SK-N-SH (cell line): ENCODE measurements around the gene MAGEA6. TPM values are rescaled to one million over a fixed set of nuclear protein-coding genes. Genes with fewer than 3 reads are reported as not detected.
"Not testable (repeated sequence)": the region's sequence is repeated elsewhere in the genome, so short reads cannot be mapped to it uniquely, and the experiment has no call there.

Source experiments
- CTCF ChIA-PET: fragments of 300-600, 350-600 bp; formaldehyde crosslinking; extraction: SDS; loops from one replicate; lab custom pipeline; 2021; lab: Yijun Ruan, JAX
- POLR2A ChIA-PET: fragments of 350-600 bp; sonication (Branson Sonifier 250); formaldehyde crosslinking; extraction: SDS; loops from one replicate; lab custom pipeline; 2020; ENCODE audit warnings: antibody characterized with exemption, inconsistent platforms; lab: Yijun Ruan, JAX
- DNase-seq: peaks from one replicate; pipeline ENCODE4 v3.0.0; 2012
- H2AFZ ChIP-seq: fragments of 200-600 bp; sonication (generic); 2 replicates; pipeline ENCODE4 v1.8.1; 2016; ENCODE audit warnings: antibody characterized with exemption, mild to moderate bottlenecking, low read depth
- H3F3A ChIP-seq: fragments of 200-600 bp; sonication (generic); replicated peaks from 2 replicates; pipeline ENCODE3; 2016; ENCODE audit warnings: antibody characterized with exemption, mild to moderate bottlenecking; ENCODE audit not compliant: insufficient read depth
- H3K27ac ChIP-seq, 2 experiments: fragments of 200-500 bp in 1 of 2; fragments of 200-600 bp in 1 of 2; sonication (Bioruptor generic) in 1 of 2; sonication (generic), shearing (Covaris generic) in 1 of 2; 2 replicates each; pipeline versions ENCODE4 v1.5.1 to v1.6.1; 2014 to 2016; ENCODE audit warnings: low read depth in 2 of 2, inconsistent platforms in 1 of 2, low read length in 1 of 2, mild to moderate bottlenecking in 1 of 2, mixed read lengths in 1 of 2
- H3K27me3 ChIP-seq: fragments of 200-600 bp; sonication (generic), shearing (Covaris generic); 2 replicates; pipeline ENCODE4 v1.6.1; 2016; ENCODE audit warnings: mixed run types; ENCODE audit not compliant: insufficient read depth
- H3K36me3 ChIP-seq, 2 experiments: fragments of 200-500 bp in 1 of 2; fragments of 200-600 bp in 1 of 2; sonication (Bioruptor generic) in 1 of 2; sonication (generic) in 1 of 2; replicated peaks in 1 of 2; 2 replicates each; pipeline versions ENCODE3 to v1.5.1; 2014 to 2016; ENCODE audit warnings: low read length in 1 of 2, mild to moderate bottlenecking in 1 of 2; ENCODE audit not compliant: insufficient read depth in 2 of 2, control insufficient read depth in 1 of 2
- H3K4me1 ChIP-seq, 2 experiments: fragments of 200-500 bp in 1 of 2; fragments of 200-600 bp in 1 of 2; sonication (Bioruptor generic) in 1 of 2; sonication (generic), shearing (Covaris generic) in 1 of 2; 2 replicates each; pipeline versions ENCODE4 v1.5.1 to v1.6.1; 2014 to 2016; ENCODE audit warnings: low read depth in 1 of 2, low read length in 1 of 2, mixed run types in 1 of 2; ENCODE audit not compliant: insufficient read depth in 2 of 2, control insufficient read depth in 1 of 2
- H3K4me2 ChIP-seq: fragments of 200-600 bp; sonication (generic), shearing (Covaris generic); 2 replicates; pipeline ENCODE4 v1.6.1; 2017; ENCODE audit warnings: mixed run types
- H3K4me3 ChIP-seq, 2 experiments: fragments of 200-500 bp in 1 of 2; fragments of 200-600 bp in 1 of 2; sonication (Bioruptor generic) in 1 of 2; sonication (generic), shearing (Covaris generic) in 1 of 2; 2 replicates each; pipeline versions ENCODE4 v1.5.1 to v1.8.1; 2014 to 2016; ENCODE audit warnings: low read depth in 2 of 2, inconsistent platforms in 1 of 2, low read length in 1 of 2, mild to moderate bottlenecking in 1 of 2, mixed read lengths in 1 of 2, moderate library complexity in 1 of 2
- H3K79me2 ChIP-seq: fragments of 200-600 bp; sonication (generic); 2 replicates; pipeline ENCODE4 v1.8.1; 2017; ENCODE audit warnings: mild to moderate bottlenecking; ENCODE audit not compliant: insufficient read depth
- H3K9ac ChIP-seq: fragments of 200-600 bp; sonication (generic); 2 replicates; pipeline ENCODE4 v1.6.1; 2017; ENCODE audit warnings: mixed run types
- H3K9me2 ChIP-seq: fragments of 200-600 bp; sonication (generic); 2 replicates; pipeline ENCODE4 v1.6.1; 2017; ENCODE audit warnings: mixed run types
- H3K9me3 ChIP-seq: fragments of 200-600 bp; sonication (generic); 2 replicates; pipeline ENCODE4 v1.6.1; 2017; ENCODE audit warnings: mixed run types, mild to moderate bottlenecking, moderate library complexity
- H4K20me1 ChIP-seq: fragments of 200-600 bp; sonication (generic); 2 replicates; pipeline ENCODE4 v1.6.1; 2017; ENCODE audit warnings: mild to moderate bottlenecking, mixed run types; ENCODE audit not compliant: insufficient read depth
- ELF1 ChIP-seq: IDR thresholded peaks from 2 replicates; pipeline ENCODE4 v1.4.0; 2012
- FOXM1 ChIP-seq: IDR thresholded peaks from 2 replicates; pipeline ENCODE4 v1.4.0; 2012; ENCODE audit warnings: low read depth, mild to moderate bottlenecking
- NFIC ChIP-seq: IDR thresholded peaks from 2 replicates; pipeline ENCODE4 v1.4.0; 2012; ENCODE audit warnings: borderline replicate concordance
- RXRA ChIP-seq: IDR thresholded peaks from 2 replicates; pipeline ENCODE4 v1.4.0; 2012; ENCODE audit warnings: low read depth, mild to moderate bottlenecking, borderline replicate concordance
- ZBTB33 ChIP-seq: IDR thresholded peaks from 2 replicates; pipeline ENCODE4 v1.4.0; 2012; ENCODE audit warnings: low read depth, borderline replicate concordance
- WGBS: methylation state at CpG from one replicate; pipeline ENCODE4 v1.1.6; 2017; ENCODE audit warnings: low lambda C conversion rate; 5-methylcytosine and 5-hydroxymethylcytosine counted together
- polyA plus RNA-seq, 3 experiments: library from polyadenylated mRNA; depleted of rRNA; stranded (reverse); fragments of >200 nt; gene quantifications; 2 replicates each; pipeline ENCODE4 v1.2.3, GENCODE V29; 2012
- TF ChIP-seq, protein P1 (sequence below): IDR thresholded peaks from 2 replicates; pipeline ENCODE4 v1.4.0; 2012; ENCODE audit warnings: low read depth

Gene MAGEA6
- polyA plus RNA-seq, 1 of the 3 experiments (the other 2 are of a cell fraction), result 63.1 TPM

GRCh38 chrX:152754871-152755270, 14.6 kb downstream of the MAGEA6 start:
- CTCF ChIA-PET, H3K4me2 ChIP-seq, H4K20me1 ChIP-seq, H3K36me3 ChIP-seq, H3K4me1 ChIP-seq, H3K27me3 ChIP-seq, H2AFZ ChIP-seq, H3K9me3 ChIP-seq, POLR2A ChIA-PET, H3F3A ChIP-seq, H3K27ac ChIP-seq, H3K4me3 ChIP-seq, H3K9ac ChIP-seq, H3K79me2 ChIP-seq, H3K9me2 ChIP-seq, DNase-seq: not testable (repeated sequence)
- WGBS, result no CpG with 5 or more reads among the region's 5 CpGs

- H3K36me3 ChIP-seq, DNase-seq, H3K79me2 ChIP-seq, CTCF ChIA-PET, H4K20me1 ChIP-seq, H3K9ac ChIP-seq, H2AFZ ChIP-seq, H3K9me2 ChIP-seq, H3K27ac ChIP-seq, H3F3A ChIP-seq, H3K4me3 ChIP-seq, H3K4me2 ChIP-seq, POLR2A ChIA-PET, H3K4me1 ChIP-seq, H3K27me3 ChIP-seq, H3K9me3 ChIP-seq: not testable (repeated sequence)
- no CpG with 5 or more reads among the region's 35 CpGs for WGBS
Observed at GRCh38 chrX:152753686-152754650, 15.5 kb downstream of the MAGEA6 start, which contains the start of gene MAGEA2. TSS of gene MAGEA2 (minus strand) at chrX:152753842. CDS start at chrX:152751363, 2,479 bp downstream.

GRCh38 chrX:152738560-152738959, 30.9 kb downstream of the MAGEA6 start:
- no peaks in the 10 kb centered on the region for H3K9me3 ChIP-seq
- H3K27me3 ChIP-seq, result no peaks in the 10 kb centered on the region
- peaks cover 0 to 2% of the 10 kb centered on the region in 2 experiments for H3K36me3 ChIP-seq
- no peak for DNase-seq
- H4K20me1 ChIP-seq, result no peaks in the 10 kb centered on the region
- H3K4me1 ChIP-seq, result peaks cover 0 to 3% of the 10 kb centered on the region in 2 experiments; a peak in 1 of 4 replicates
- ChIA-PET POLR2A (no interaction called here), CTCF (no interaction called here)
- no peak overlapping the region for H2AFZ ChIP-seq
- no peaks in the 10 kb centered on the region for H3K9me2 ChIP-seq
- TF ChIP-seq FOXM1 (no peak), RXRA (no peak), NFIC (no peak), ELF1 (no peak), ZBTB33 (no peak)
- TF ChIP-seq, protein P1, sequence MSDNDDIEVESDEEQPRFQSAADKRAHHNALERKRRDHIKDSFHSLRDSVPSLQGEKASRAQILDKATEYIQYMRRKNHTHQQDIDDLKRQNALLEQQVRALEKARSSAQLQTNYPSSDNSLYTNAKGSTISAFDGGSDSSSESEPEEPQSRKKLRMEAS, result no peak
- H3K4me3 ChIP-seq, result no peak overlapping the region
- H3K79me2 ChIP-seq, result peaks cover 27% of the 10 kb centered on the region
- H3K4me2 ChIP-seq, result no peak overlapping the region
- H3F3A ChIP-seq, result no peaks in the 10 kb centered on the region
- 61% methylated on average over 5 of the region's 5 CpGs for WGBS
- no peak overlapping the region for H3K27ac ChIP-seq
- H3K9ac ChIP-seq, result no peak overlapping the region

DNA sequence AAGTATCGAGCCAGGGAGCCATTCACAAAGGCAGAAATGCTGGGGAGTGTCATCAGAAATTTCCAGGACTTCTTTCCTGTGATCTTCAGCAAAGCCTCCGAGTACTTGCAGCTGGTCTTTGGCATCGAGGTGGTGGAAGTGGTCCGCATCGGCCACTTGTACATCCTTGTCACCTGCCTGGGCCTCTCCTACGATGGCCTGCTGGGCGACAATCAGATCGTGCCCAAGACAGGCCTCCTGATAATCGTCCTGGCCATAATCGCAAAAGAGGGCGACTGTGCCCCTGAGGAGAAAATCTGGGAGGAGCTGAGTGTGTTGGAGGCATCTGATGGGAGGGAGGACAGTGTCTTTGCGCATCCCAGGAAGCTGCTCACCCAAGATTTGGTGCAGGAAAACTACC, 33.0 kb downstream of the MAGEA6 start:
- H3K4me2 ChIP-seq, H3K27me3 ChIP-seq, H3K4me1 ChIP-seq, H3K9me2 ChIP-seq, H4K20me1 ChIP-seq, H3F3A ChIP-seq, H3K9me3 ChIP-seq, H3K4me3 ChIP-seq, H3K9ac ChIP-seq, H2AFZ ChIP-seq, CTCF ChIA-PET, H3K27ac ChIP-seq, DNase-seq, H3K36me3 ChIP-seq, POLR2A ChIA-PET: not testable (repeated sequence)
- WGBS, result 51% methylated on average over 10 of the region's 12 CpGs
- peaks cover 42% of the 10 kb centered on the region for H3K79me2 ChIP-seq
